Endodermal cell (in vitro differentiated cells): ENCODE data around the gene PCYT1A. TPM values are rescaled to one million over a fixed set of nuclear protein-coding genes. Genes with fewer than 3 reads are reported as not detected.

ENCODE experiments used
- DNase-seq: peaks from one replicate; pipeline ENCODE4 v3.0.0-alpha.2; 2017
- H3K27ac ChIP-seq: 2 replicates; pipeline ENCODE4 v1.5.1; 2013; ENCODE audit warnings: mild to moderate bottlenecking, low read depth, low read length, moderate library complexity
- H3K27me3 ChIP-seq: 2 replicates; pipeline ENCODE4 v1.6.1; 2013; ENCODE audit warnings: mild to moderate bottlenecking, low read length, moderate library complexity; ENCODE audit not compliant: insufficient read depth, control insufficient read depth, poor library complexity, severe bottlenecking
- H3K36me3 ChIP-seq: 2 replicates; pipeline ENCODE4 v1.7.0; 2013; ENCODE audit warnings: mild to moderate bottlenecking, low read length, moderate library complexity; ENCODE audit not compliant: control insufficient read depth, insufficient read depth
- H3K4me1 ChIP-seq: one replicate; pipeline ENCODE4 v1.7.0; 2013; ENCODE audit warnings: low read length; ENCODE audit not compliant: control insufficient read depth, insufficient read depth
- H3K4me3 ChIP-seq: 2 replicates; pipeline ENCODE4 v1.5.1; 2013; ENCODE audit warnings: mild to moderate bottlenecking, low read length, moderate library complexity
- H3K9ac ChIP-seq: 2 replicates; pipeline ENCODE4 v1.6.1; 2013; ENCODE audit warnings: mild to moderate bottlenecking, low read length, moderate library complexity; ENCODE audit not compliant: poor library complexity, severe bottlenecking; ENCODE audit errors: extremely low read depth
- H3K9me3 ChIP-seq: 2 replicates; pipeline ENCODE4 v1.6.1; 2013; ENCODE audit warnings: mild to moderate bottlenecking, low read length, moderate library complexity; ENCODE audit not compliant: control insufficient read depth
- H3K27ac Mint-ChIP-seq: 2 replicates; pipeline ENCODE4 v1.8.0; 2020; ENCODE audit warnings: mixed read lengths
- H3K27me3 Mint-ChIP-seq: 2 replicates; pipeline ENCODE4 v1.8.0; 2021; ENCODE audit warnings: mild to moderate bottlenecking, mixed read lengths; ENCODE audit not compliant: insufficient read depth
- H3K36me3 Mint-ChIP-seq: 2 replicates; pipeline ENCODE4 v1.8.0; 2020; ENCODE audit warnings: low read depth, mixed read lengths
- H3K4me1 Mint-ChIP-seq: 2 replicates; pipeline ENCODE4 v1.8.0; 2020; ENCODE audit warnings: mixed read lengths
- H3K4me3 Mint-ChIP-seq: 2 replicates; pipeline ENCODE4 v1.8.0; 2020; ENCODE audit warnings: mild to moderate bottlenecking, moderate library complexity, mixed read lengths
- H3K9me3 Mint-ChIP-seq: 2 replicates; pipeline ENCODE4 v1.8.0; 2020; ENCODE audit warnings: mild to moderate bottlenecking, mixed read lengths
- WGBS, 2 experiments: methylation state at CpG; one replicate each; pipeline versions ENCODE4 v1.1.5 to v1.1.7; 2013; ENCODE audit warnings: missing lambda C conversion rate in 2 of 2, mixed read lengths in 1 of 2; ENCODE audit not compliant: insufficient coverage in 1 of 2, insufficient read length in 1 of 2; 5-methylcytosine and 5-hydroxymethylcytosine counted together
- total RNA-seq, 2 donors: library from RNA; stranded (reverse); fragmentation: NEBNext Ultra II Directional in 1 of 2; extraction: Animal tissue kit (Norgen Biotek cat#: 25700) in 1 of 2; gene quantifications; 2 replicates in 1 of 2; 3 replicates in 1 of 2; pipeline ENCODE4 v1.2.1, GENCODE V29; 2021
- TF ChIP-seq, protein P1 (sequence below): fragments of 200-600 bp; sonication (generic); conservative IDR thresholded peaks from 2 replicates; pipeline ENCODE4 v1.5.0; 2021; ENCODE audit warnings: antibody characterized with exemption, mild to moderate bottlenecking

Gene PCYT1A
- total RNA-seq, 2 donors from 2014 or later = 30.2 to 32.5 TPM

DNA sequence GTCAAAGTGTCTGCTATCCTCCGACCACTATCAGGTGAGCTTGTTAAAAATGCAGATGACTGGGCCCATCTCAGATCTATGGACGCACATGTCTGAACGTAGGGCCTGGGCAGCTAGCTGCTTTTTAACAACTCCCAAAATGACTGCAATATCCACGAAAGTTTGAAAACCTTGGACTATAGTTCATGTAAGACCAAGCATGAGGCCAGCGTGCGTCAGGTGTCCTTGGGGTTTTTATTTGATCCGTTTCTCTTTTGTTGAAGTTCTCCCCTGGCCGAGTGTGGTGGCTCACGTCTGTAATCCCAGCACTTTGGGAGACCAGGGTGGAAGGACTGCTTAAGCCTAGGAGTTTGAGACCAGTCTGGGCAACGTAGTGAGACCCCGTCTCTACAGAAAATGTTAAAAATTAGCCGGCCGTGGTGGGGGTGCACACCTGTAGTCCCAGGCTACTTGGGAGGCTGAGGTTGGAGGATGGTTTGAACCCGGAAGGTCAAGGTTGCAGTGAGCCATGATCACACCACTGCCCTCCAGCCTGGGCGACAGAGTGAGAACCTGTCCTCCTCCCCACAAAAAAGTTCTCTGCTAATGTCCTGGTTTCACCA is 61.7 kb downstream of the PCYT1A start:
- Histone ChIP-seq H3K4me1 (no peaks in the 10 kb centered on the region), H3K27ac (no peak overlapping the region), H3K9me3 (no peaks in the 10 kb centered on the region), H3K27me3 (no peaks in the 10 kb centered on the region), H3K36me3 (no peaks in the 10 kb centered on the region), H3K4me3 (no peak overlapping the region), H3K9ac (no peak overlapping the region)
- WGBS, 2 experiments = 92% methylated on average over 15 of the region's 15 CpGs
- TF ChIP-seq, protein P1, sequence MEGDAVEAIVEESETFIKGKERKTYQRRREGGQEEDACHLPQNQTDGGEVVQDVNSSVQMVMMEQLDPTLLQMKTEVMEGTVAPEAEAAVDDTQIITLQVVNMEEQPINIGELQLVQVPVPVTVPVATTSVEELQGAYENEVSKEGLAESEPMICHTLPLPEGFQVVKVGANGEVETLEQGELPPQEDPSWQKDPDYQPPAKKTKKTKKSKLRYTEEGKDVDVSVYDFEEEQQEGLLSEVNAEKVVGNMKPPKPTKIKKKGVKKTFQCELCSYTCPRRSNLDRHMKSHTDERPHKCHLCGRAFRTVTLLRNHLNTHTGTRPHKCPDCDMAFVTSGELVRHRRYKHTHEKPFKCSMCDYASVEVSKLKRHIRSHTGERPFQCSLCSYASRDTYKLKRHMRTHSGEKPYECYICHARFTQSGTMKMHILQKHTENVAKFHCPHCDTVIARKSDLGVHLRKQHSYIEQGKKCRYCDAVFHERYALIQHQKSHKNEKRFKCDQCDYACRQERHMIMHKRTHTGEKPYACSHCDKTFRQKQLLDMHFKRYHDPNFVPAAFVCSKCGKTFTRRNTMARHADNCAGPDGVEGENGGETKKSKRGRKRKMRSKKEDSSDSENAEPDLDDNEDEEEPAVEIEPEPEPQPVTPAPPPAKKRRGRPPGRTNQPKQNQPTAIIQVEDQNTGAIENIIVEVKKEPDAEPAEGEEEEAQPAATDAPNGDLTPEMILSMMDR = no peak
- Mint-ChIP-seq H3K9me3 (no peaks in the 10 kb centered on the region), H3K36me3 (no peaks in the 10 kb centered on the region), H3K27ac (no peak overlapping the region), H3K27me3 (peaks cover 2% of the 10 kb centered on the region), H3K4me1 (peaks cover 6% of the 10 kb centered on the region), H3K4me3 (no peak overlapping the region)
- DNase-seq = no peak

DNA sequence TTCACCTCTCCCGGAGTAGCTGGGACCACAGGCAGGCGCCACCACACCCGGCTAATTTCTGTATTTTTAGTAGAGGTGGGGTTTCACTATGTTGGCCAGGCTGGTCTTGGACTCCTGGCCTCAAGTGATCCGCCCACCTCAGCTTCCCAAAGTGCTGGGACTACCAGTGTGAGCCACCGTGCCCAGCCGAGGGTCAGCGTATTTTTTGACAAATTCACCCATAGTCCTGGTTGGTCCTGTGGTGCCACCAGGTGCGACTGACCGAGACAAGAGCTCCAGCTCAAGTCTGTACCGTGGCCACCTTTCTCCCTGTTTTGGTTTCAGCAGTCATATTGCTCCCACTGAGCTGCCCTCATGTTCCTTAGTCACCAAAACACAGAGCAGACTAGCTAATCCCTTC is 62.4 kb downstream of the PCYT1A start:
- Mint-ChIP-seq H3K4me1 (peaks cover 6% of the 10 kb centered on the region), H3K9me3 (no peaks in the 10 kb centered on the region), H3K27me3 (peaks cover 2% of the 10 kb centered on the region), H3K4me3 (no peak overlapping the region), H3K36me3 (no peaks in the 10 kb centered on the region), H3K27ac (no peak overlapping the region)
- Histone ChIP-seq H3K27me3 (no peaks in the 10 kb centered on the region), H3K9me3 (no peaks in the 10 kb centered on the region), H3K9ac (no peak overlapping the region), H3K36me3 (no peaks in the 10 kb centered on the region), H3K27ac (no peak overlapping the region), H3K4me3 (no peak overlapping the region), H3K4me1 (no peaks in the 10 kb centered on the region)
- 93 to 96% methylated on average over 7 to 10 of the region's 10 CpGs for WGBS, 2 experiments
- TF ChIP-seq, protein P1 = no peak
- no peak for DNase-seq

DNA sequence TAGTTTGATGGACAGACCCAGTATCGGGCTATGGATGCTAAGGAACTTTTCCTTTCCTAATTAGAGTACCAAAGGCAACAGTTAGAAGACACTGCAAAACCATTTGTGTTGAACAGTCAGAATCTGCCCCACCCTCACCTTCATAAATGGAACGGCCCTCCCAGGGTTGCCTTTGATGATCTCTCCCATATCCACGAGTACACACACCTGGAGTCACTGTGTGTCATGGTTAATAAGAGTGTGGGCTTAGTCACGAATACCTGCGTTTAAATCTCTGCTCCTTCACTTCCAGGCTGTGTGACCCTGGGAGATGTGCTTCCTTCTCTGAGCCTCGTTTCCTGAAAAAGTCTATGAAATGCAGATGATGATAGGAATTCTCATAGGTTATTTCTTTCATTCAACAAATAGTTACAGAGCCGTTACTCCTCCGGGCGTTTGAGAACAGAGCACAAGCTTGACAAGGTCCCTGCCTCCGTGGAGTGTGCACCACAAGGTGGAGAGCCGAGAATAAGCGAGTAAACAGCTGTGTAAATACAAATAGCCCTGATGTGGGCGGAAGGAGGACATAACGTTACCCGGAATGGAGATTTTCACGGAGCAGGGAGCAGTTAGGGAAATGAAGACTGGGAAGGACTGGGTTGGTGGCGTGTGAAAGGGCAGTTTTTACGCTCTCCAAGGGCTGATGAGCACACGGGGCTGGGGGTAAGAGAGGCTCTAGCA is 64.5 kb downstream of the PCYT1A start:
- Histone ChIP-seq H3K27me3 (no peaks in the 10 kb centered on the region), H3K36me3 (no peaks in the 10 kb centered on the region), H3K27ac (no peak overlapping the region), H3K9me3 (no peaks in the 10 kb centered on the region), H3K4me1 (peaks cover 6% of the 10 kb centered on the region), H3K4me3 (no peak overlapping the region), H3K9ac (no peak overlapping the region)
- no peaks in the 10 kb centered on the region for H3K9me3 Mint-ChIP-seq
- H3K27ac Mint-ChIP-seq = no peak overlapping the region
- peaks cover 2% of the 10 kb centered on the region for H3K27me3 Mint-ChIP-seq
- peaks cover 12% of the 10 kb centered on the region for H3K4me1 Mint-ChIP-seq
- DNase-seq = no peak
- TF ChIP-seq, protein P1 = no peak
- no peaks in the 10 kb centered on the region for H3K36me3 Mint-ChIP-seq
- WGBS, 2 experiments = 82 to 86% methylated on average over 14 to 18 of the region's 19 CpGs
- H3K4me3 Mint-ChIP-seq = no peak overlapping the region
